Activated T-helper 17 cell treated with anti-CD3 and anti-CD28 coated beads, Interleukin-2, amount 50 U/mL, for 72 hours (primary cell): Measurements from ENCODE around the gene AP2B1. TPM values are rescaled to one million over a fixed set of nuclear protein-coding genes. Genes with fewer than 3 reads are reported as not detected.

Experiments used
- ATAC-seq: fragments of 150-1000 bp; cut with Tn5 transposase; replicated peaks from 2 replicates; pipeline ENCODE4 v1.10.0; 2021; ENCODE audit warnings: mild to moderate bottlenecking, moderate library complexity
- H3K27ac Mint-ChIP-seq: one replicate; pipeline ENCODE4 v1.8.0; 2022; ENCODE audit warnings: mixed read lengths
- H3K27me3 Mint-ChIP-seq: one replicate; pipeline ENCODE4 v1.8.0; 2022; ENCODE audit warnings: mixed read lengths
- H3K36me3 Mint-ChIP-seq: one replicate; pipeline ENCODE4 v1.8.0; 2022; ENCODE audit warnings: low read depth, mild to moderate bottlenecking, mixed read lengths
- H3K4me1 Mint-ChIP-seq: one replicate; pipeline ENCODE4 v1.8.0; 2022; ENCODE audit warnings: mixed read lengths
- H3K4me3 Mint-ChIP-seq: one replicate; pipeline ENCODE4 v1.8.0; 2022; ENCODE audit warnings: mild to moderate bottlenecking, mixed read lengths
- H3K9me3 Mint-ChIP-seq: one replicate; pipeline ENCODE4 v1.8.0; 2022; ENCODE audit warnings: mixed read lengths
- total RNA-seq, 2 donors: library from RNA; stranded (reverse); gene quantifications; one replicate each; pipeline ENCODE4 v1.2.3, GENCODE V29; 2022

The AP2B1 gene
- total RNA-seq, 2 donors from 2014 or later = 189 to 213 TPM

DNA sequence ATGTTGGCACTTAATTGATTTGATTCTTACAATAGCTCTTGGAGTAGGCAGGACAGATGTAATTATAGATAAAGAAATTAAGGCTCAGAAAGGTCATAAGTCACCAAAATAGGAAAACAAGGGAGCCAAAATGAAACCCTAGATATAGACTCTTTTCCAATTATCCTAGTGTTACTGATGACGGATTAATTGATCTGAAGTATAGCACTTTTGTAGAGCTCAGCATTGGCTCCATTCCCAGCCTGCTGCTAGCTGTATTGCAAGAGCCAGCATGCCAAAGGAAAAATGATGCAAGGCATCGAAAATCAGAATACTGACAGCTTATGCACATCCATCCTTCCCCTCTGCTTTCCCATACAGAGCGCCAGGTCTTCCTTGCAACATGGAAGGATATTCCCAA is 122.8 kb downstream of the AP2B1 start:
- Mint-ChIP-seq H3K27ac (no peak overlapping the region), H3K4me1 (peaks cover 6% of the 10 kb centered on the region), H3K9me3 (no peaks in the 10 kb centered on the region), H3K36me3 (peaks cover 14% of the 10 kb centered on the region), H3K4me3 (no peak overlapping the region), H3K27me3 (no peaks in the 10 kb centered on the region)
- ATAC-seq = no peak

DNA sequence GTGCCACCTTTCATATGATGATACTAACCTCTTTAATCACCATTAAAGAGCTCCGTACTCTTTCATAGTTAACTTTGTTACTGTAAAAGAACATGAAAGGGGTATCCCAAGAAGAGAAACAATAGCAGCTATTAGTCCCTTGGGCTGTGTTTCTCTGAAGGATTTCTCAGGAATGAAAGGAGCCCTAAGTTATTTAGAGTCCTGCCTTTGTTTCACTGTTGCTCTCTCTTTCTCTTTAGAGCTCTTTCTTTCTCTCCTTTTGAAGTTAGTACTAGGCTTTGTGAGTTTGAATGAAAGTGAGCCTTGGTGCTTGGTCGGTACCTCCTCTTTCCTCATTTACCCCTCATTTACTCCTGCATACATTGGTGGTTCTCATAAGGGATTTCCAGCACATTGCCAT is 123.8 kb downstream of the AP2B1 start:
- no peak overlapping the region for H3K4me3 Mint-ChIP-seq
- H3K4me1 Mint-ChIP-seq = peaks cover 6% of the 10 kb centered on the region
- no peaks in the 10 kb centered on the region for H3K9me3 Mint-ChIP-seq
- H3K36me3 Mint-ChIP-seq = peaks cover 4% of the 10 kb centered on the region
- no peaks in the 10 kb centered on the region for H3K27me3 Mint-ChIP-seq
- no peak for ATAC-seq
- H3K27ac Mint-ChIP-seq = no peak overlapping the region

DNA sequence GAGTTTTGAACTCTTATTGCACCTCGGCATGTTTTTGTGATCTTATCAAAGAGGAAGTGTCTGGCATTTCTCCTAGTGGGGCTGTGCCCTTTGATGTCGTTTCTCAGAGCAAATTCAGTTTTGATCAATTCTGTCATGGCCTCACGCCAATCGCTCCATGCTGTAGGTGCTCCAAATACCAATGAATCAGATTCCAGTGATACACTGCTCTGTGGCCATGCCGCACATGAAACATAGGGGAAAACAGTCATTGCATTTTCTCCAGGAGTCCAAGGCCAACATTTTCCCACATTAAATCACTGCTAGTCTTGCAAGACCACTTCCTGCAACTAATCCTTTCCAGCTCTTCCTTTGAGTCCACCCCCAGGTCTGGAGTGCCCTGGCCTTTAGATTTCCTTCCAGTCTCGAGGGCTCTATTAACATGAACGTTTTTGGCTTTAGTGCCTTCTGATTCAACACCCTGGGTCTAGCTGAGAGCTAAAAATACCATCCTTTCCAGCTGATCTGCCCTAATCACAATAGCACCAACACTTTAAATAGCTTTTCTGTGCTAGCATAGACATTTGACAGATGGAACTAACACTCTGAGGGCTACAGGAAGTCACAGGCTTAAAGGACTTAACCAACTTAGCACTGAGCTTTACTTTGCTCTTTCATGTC is 126.1 kb downstream of the AP2B1 start:
- Mint-ChIP-seq H3K4me3 (no peak overlapping the region), H3K4me1 (no peaks in the 10 kb centered on the region), H3K9me3 (no peaks in the 10 kb centered on the region), H3K27me3 (no peaks in the 10 kb centered on the region), H3K27ac (no peak overlapping the region), H3K36me3 (no peaks in the 10 kb centered on the region)
- no peak for ATAC-seq

DNA sequence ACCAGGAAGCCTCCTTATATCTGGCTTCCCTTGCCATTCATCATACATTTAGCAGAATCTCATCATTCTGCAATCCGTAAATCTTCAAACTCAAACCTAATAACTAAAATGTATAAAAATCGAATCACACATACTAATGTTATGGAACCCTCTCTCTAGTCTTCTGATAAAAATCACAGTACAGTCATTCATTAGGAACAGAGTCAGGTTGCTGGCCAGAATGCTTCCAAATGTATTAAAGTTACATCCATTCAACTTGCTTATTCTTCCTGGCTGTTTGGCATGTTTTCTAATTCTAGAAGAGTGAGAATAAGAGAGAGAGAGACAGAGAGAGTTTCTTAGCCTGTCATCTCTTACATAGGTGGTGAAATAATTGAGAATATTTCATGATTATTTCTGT is 127.9 kb downstream of the AP2B1 start:
- Mint-ChIP-seq H3K4me3 (no peak overlapping the region), H3K4me1 (no peaks in the 10 kb centered on the region), H3K27ac (no peak overlapping the region), H3K27me3 (no peaks in the 10 kb centered on the region), H3K9me3 (no peaks in the 10 kb centered on the region), H3K36me3 (no peaks in the 10 kb centered on the region)
- no peak for ATAC-seq

DNA sequence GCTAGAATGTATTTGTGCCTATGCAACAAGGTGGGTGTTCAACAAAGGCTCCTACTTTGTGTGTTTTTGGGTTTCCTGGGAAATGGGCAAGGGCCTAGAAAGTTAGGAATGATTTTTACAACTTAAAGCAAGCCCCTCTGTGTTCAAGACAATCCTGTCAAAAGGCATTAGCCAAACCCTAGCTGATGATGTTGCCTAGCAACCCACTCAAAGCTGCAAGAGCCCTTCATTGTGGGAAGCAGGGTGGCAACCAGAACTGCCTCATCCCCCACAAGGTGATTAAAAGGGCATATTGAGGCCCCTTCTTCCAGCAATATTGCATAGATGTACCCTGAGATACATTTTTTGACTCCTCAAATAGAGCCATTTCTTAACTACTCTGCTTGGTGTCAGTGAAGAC is 128.3 kb downstream of the AP2B1 start:
- no peak overlapping the region for H3K27ac Mint-ChIP-seq
- no peak overlapping the region for H3K4me3 Mint-ChIP-seq
- H3K9me3 Mint-ChIP-seq = no peaks in the 10 kb centered on the region
- H3K4me1 Mint-ChIP-seq = no peaks in the 10 kb centered on the region
- no peaks in the 10 kb centered on the region for H3K36me3 Mint-ChIP-seq
- ATAC-seq = no peak
- H3K27me3 Mint-ChIP-seq = no peaks in the 10 kb centered on the region

DNA sequence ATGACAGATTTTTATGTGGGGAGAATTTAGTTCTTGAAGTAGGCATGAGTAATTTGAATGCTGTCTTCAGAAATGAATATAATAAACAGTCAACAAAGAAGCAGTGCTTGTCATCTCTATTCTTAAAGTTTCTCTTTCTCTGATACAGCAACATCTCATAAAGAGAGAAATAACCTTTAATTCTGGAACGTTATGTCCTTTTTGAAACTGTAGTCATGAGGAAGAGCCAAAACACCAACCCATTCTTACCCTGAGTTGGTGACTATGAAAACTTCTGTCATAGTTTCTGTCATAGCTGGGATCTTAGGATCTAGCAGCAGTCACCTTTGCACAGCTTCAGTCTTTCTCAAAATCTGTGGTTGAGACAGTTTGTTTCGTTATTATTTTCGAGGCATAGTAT is 129.1 kb downstream of the AP2B1 start:
- no peaks in the 10 kb centered on the region for H3K27me3 Mint-ChIP-seq
- no peaks in the 10 kb centered on the region for H3K9me3 Mint-ChIP-seq
- no peak overlapping the region for H3K27ac Mint-ChIP-seq
- H3K36me3 Mint-ChIP-seq = no peaks in the 10 kb centered on the region
- H3K4me3 Mint-ChIP-seq = no peak overlapping the region
- no peaks in the 10 kb centered on the region for H3K4me1 Mint-ChIP-seq
- ATAC-seq = peak; percentile 79

DNA sequence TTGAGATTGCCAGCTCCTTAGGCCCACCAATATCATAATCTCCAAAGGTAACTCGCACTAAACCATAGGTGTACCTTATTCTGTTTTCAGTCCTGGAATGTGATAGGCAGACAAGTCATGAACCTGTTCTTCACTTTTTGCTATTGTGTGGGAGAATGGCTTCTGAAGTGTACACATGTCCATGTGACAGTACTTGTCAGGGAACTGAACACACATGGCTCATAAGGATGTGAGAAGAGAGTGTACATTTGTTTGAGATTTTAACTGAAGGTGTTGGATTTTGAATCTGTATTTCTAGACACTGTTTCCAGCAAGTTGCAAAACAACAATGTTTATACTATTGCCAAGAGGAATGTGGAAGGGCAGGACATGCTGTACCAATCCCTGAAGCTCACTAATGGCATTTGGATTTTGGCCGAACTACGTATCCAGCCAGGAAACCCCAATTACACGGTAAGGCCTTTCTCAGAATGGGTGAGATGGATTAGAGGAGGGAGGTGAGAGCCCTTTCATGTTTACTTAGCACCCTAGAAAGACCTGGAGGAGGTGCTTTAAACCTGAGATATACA is 129.9 kb downstream of the AP2B1 start:
- Mint-ChIP-seq H3K4me1 (no peaks in the 10 kb centered on the region), H3K36me3 (no peaks in the 10 kb centered on the region), H3K4me3 (no peak overlapping the region), H3K9me3 (no peaks in the 10 kb centered on the region), H3K27me3 (no peaks in the 10 kb centered on the region), H3K27ac (no peak overlapping the region)
- ATAC-seq = no peak

DNA sequence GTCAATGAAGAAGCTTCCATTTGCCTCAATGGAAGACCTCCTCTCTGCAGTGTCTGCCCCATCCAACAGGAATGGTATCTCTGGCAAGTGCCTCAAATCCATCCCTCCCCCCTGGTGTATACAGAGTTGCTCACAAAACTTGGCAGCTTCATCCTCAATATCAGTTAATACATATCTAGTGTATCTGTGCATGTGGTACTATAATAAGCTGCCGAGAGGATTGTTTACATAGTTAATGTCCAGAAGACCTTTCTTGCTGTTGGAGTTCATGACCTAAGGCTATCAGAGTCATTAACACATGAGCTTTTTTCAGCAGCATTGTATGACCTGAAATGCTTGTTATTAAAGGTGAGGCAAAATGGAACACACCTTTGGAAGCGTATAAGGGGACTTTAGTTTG is 130.4 kb downstream of the AP2B1 start:
- Mint-ChIP-seq H3K4me1 (no peaks in the 10 kb centered on the region), H3K27me3 (no peaks in the 10 kb centered on the region), H3K9me3 (no peaks in the 10 kb centered on the region), H3K36me3 (no peaks in the 10 kb centered on the region), H3K4me3 (no peak overlapping the region), H3K27ac (no peak overlapping the region)
- ATAC-seq = no peak

DNA sequence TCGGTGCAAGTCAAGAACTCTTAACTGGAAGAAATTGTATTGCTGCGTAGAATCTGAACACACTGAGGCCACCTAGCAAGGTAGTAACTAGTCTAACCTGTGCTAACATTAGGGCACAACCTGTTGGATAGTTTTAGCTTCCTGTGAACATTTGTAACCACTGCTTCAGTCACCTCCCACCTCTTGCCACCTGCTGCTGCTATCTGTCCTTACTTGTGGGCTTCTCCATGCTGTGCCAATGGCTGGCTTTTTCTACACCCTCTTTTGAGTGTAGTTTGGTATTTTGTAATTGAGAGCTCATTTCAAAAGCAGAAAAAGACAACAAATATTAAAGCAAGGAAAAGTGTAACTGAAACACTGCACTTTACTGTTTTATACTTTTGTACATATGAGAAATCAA is 136.6 kb downstream of the AP2B1 start:
- no peaks in the 10 kb centered on the region for H3K9me3 Mint-ChIP-seq
- peaks cover 12% of the 10 kb centered on the region for H3K36me3 Mint-ChIP-seq
- no peaks in the 10 kb centered on the region for H3K4me1 Mint-ChIP-seq
- H3K4me3 Mint-ChIP-seq = no peak overlapping the region
- H3K27me3 Mint-ChIP-seq = no peaks in the 10 kb centered on the region
- no peak overlapping the region for H3K27ac Mint-ChIP-seq
- no peak for ATAC-seq

DNA sequence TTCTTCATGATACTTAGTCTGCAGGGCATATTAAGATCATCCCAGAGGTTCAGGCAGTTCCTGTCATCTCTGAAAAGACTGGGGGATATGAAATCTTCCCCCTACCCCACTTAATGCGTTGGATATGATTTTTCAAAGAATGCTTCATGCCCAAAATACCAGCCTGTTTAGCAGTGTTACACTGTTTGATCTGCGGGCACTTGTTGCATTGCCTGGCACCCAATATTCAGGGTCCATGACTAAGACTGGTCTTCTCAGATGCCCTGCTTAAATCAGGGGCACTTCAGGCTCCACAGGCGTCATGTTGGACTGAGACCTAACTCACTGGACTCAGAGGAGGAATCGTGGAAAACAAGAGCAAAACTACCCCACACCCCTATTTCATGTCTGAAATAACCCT is 137.9 kb downstream of the AP2B1 start:
- Mint-ChIP-seq H3K27me3 (no peaks in the 10 kb centered on the region), H3K9me3 (no peaks in the 10 kb centered on the region), H3K4me1 (no peaks in the 10 kb centered on the region), H3K4me3 (no peak overlapping the region), H3K36me3 (peaks cover 12% of the 10 kb centered on the region), H3K27ac (no peak overlapping the region)
- no peak for ATAC-seq

DNA sequence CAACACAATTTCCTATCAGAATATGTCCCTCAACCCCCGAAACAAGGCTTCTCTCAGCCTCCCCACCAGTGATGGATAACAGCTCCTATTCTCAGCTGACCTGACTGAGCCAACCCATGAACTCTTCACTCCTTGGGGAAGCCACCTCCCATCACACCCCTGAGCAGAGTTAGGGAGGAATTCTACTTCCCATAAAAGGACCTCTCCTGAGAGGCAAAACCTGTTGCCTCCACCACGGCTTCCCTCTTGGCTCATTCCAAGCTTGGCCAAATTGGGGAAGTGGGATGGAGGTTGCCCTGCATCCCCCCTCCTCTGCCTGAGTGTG is 138.6 kb downstream of the AP2B1 start:
- Mint-ChIP-seq H3K27me3 (no peaks in the 10 kb centered on the region), H3K36me3 (peaks cover 12% of the 10 kb centered on the region), H3K4me1 (peaks cover 6% of the 10 kb centered on the region), H3K9me3 (no peaks in the 10 kb centered on the region), H3K4me3 (no peak overlapping the region), H3K27ac (no peak overlapping the region)
- ATAC-seq = no peak

DNA sequence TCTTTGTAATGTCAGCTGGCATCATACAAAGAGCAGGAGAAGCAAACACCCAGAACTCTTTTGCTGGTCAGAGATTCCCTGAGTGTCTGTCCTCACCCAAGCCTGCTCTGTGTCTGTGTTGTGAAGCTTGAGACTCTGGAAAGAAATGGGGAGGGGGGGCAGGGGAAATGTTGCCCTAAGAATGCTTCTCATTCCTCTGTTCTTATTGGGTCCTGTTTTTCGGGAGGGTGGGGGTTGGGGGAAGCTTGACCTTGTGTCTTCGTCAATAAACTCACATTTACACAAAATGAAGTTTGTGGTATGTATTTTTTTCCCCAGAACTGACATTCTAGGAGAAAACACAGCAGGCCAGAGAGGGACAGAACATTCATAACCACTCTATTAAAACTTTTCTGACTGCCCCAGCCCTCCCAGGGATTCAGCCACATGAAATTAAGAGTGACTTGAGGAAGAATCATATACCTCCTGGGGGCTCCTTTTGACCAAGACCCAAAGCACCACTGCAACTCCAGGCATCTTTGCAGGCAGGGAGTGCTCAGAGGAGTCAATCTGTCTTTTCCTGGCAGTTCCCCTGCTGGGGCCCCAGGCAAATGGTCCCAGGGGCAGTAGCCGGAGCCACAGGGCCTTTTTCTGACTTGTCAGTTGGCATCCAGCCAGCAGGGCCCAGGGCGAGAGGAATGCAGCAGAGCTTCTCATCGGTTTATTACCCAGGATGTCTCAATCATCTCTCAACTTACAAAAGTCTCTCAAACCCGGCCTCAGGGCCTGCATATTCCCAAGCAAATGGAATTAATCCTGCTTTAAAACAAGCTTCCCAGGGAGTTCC is 139.2 kb downstream of the AP2B1 start:
- Mint-ChIP-seq H3K4me1 (peaks cover 11% of the 10 kb centered on the region), H3K36me3 (peaks cover 12% of the 10 kb centered on the region), H3K9me3 (no peaks in the 10 kb centered on the region), H3K4me3 (no peak overlapping the region), H3K27me3 (no peaks in the 10 kb centered on the region), H3K27ac (no peak overlapping the region)
- no peak for ATAC-seq

DNA sequence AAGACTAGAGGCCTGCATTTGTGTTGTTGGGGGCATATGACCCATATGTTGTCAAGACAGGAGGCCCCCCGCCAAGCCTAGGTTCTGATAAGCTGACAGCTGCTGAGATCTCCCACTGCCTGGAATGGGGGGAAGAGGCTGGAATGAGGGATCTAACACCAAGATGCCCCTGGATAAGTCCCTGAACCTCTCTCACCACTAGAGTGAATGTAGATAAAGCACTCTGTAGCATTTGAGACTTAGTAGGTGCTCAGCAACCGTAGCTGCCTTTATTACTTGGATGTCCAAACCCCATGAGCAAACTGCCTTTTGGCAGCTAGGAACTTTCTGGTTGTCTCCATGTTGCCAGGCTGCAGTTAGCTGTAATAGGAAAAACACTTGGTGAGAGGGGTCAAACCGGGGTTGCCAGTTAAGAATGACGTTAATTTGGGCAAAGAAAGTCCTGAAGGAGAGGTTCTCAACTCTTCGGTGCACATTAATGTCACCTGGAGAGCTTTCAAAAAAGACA is 139.9 kb downstream of the AP2B1 start:
- H3K4me3 Mint-ChIP-seq = no peak overlapping the region
- no peak for ATAC-seq
- H3K4me1 Mint-ChIP-seq = peaks cover 11% of the 10 kb centered on the region
- H3K9me3 Mint-ChIP-seq = no peaks in the 10 kb centered on the region
- H3K36me3 Mint-ChIP-seq = peaks cover 12% of the 10 kb centered on the region
- no peaks in the 10 kb centered on the region for H3K27me3 Mint-ChIP-seq
- H3K27ac Mint-ChIP-seq = no peak overlapping the region

DNA sequence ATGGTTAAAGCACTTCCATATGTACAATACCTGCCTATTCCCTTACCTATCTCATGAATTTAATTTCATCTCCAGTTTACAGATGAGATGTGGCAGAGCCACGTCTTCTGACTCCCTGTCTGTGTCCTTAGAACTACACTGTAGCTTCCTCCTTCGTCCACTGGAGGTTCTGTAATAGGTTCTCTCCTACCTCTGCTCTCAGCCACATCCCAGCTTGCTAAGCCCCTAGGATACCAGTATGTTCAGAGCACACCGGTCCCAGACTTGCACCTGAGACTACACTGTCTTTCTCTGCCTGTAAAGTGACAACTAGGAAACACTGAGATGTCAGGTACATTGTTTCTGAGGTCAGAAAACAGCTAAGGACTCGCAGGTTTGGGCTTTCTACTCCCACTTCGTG is 140.5 kb downstream of the AP2B1 start:
- peaks cover 11% of the 10 kb centered on the region for H3K4me1 Mint-ChIP-seq
- no peak for ATAC-seq
- H3K27ac Mint-ChIP-seq = no peak overlapping the region
- no peak overlapping the region for H3K4me3 Mint-ChIP-seq
- no peaks in the 10 kb centered on the region for H3K9me3 Mint-ChIP-seq
- no peaks in the 10 kb centered on the region for H3K27me3 Mint-ChIP-seq
- H3K36me3 Mint-ChIP-seq = peaks cover 12% of the 10 kb centered on the region

DNA sequence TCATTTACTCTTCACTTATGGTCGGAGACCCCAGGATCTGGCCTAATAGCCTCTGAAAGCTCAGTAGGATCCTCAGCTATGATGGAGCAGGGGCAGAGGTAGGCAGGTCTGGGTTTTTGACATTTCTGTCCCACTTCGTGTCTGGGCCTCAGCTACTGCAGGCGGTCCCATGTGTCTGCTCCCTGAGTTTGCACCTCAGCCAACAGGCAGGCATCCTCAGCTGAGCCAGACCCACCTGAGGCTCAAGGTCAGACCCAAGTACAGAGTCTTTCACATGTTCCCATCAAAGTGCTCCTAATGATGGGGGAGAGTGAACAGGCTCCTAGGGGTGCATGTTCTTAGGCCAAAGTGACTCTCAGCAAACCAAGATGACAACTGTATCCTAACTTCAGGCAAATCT is 141.4 kb downstream of the AP2B1 start:
- Mint-ChIP-seq H3K36me3 (peaks cover 12% of the 10 kb centered on the region), H3K4me3 (no peak overlapping the region), H3K27me3 (no peaks in the 10 kb centered on the region), H3K27ac (no peak overlapping the region), H3K9me3 (no peaks in the 10 kb centered on the region), H3K4me1 (peaks cover 11% of the 10 kb centered on the region)
- ATAC-seq = no peak
